Left lung (tissue), 10 donors: ENCODE measurements around the gene SEC24D. TPM values are rescaled to one million over a fixed set of nuclear protein-coding genes. Genes with fewer than 3 reads are reported as not detected.
"Not testable (repeated sequence)": the region's sequence is repeated elsewhere in the genome, so short reads cannot be mapped to it uniquely, and the experiment has no call there.

Experiments
- ATAC-seq: fragments of 200-7000 bp; cut with Tn5 transposase; one replicate; pipeline ENCODE4 v1.9.1; 2020; ENCODE audit warnings: moderate library complexity
- DNase-seq, 4 donors: peaks; one replicate each; pipeline ENCODE4 v3.0.0-alpha.2; 2013 to 2020
- H3K27ac ChIP-seq, 2 donors: fragments of 200-600 bp; sonication (generic) in 1 of 2; one replicate each; pipeline versions ENCODE4 v1.5.0 to v1.8.0; 2020 to 2021
- H3K27me3 ChIP-seq, 2 donors: fragments of 200-600 bp; sonication (generic) in 1 of 2; one replicate each; pipeline versions ENCODE4 v1.5.0 to v1.8.0; 2020 to 2021
- H3K36me3 ChIP-seq, 2 donors: fragments of 200-600 bp; sonication (generic) in 1 of 2; one replicate each; pipeline versions ENCODE4 v1.5.0 to v1.8.0; 2020 to 2021
- H3K4me1 ChIP-seq, 2 donors: fragments of 200-600 bp; one replicate each; pipeline ENCODE4 v1.8.0; 2021
- H3K4me3 ChIP-seq, 2 donors: fragments of 200-600 bp; sonication (generic) in 1 of 2; one replicate each; pipeline versions ENCODE4 v1.5.0 to v1.8.0; 2020 to 2021; ENCODE audit warnings: mild to moderate bottlenecking in 1 of 2
- H3K9me3 ChIP-seq, 2 donors: fragments of 200-600 bp; sonication (generic) in 1 of 2; one replicate each; pipeline versions ENCODE4 v1.5.0 to v1.8.0; 2020 to 2021
- intact Hi-C, 2 donors: fragments of 100-400 bp; cut with DNase I; formaldehyde crosslinking; loops; one replicate each; pipeline versions ENCODE4 v1.11.2 to v1.14.2; 2022
- polyA plus RNA-seq, 6 donors: library from polyadenylated mRNA; unstranded; fragments of 120-200 nt; gene quantifications; one replicate each; pipeline ENCODE4 v1.2.1, GENCODE V29; 2013; ENCODE audit not compliant: insufficient read length in 6 of 6
- total RNA-seq, 2 donors: library from RNA; stranded (reverse); fragmentation: NEBNext Ultra II Directional; extraction: Animal tissue kit (Norgen Biotek cat#: 25700); gene quantifications; one replicate each; pipeline ENCODE4 v1.2.1, GENCODE V29; 2021
- TF ChIP-seq, protein P1 (sequence below), 2 donors: fragments of 200-600 bp; sonication (generic) in 1 of 2; IDR thresholded peaks; one replicate each; pipeline versions ENCODE4 v1.5.0 to v1.8.0; 2021; ENCODE audit warnings: antibody characterized with exemption in 2 of 2
- donor health status: DM: no; HTN: yes; CAD: no.
- donor health status: DM: no; HTN: no; CAD: no.

Gene SEC24D
- total and polyA plus RNA-seq, 8 donors: 40.7 to 99.4 (median 50.4) TPM

GRCh38 chr4:118803253-118803652, 32.7 kb downstream of the SEC24D start:
- intact Hi-C loops: no loop called here
- no peaks in the 10 kb centered on the region for H3K27me3 ChIP-seq
- H3K4me3 ChIP-seq: no peak overlapping the region
- H3K27ac ChIP-seq: no peak overlapping the region
- H3K4me1 ChIP-seq: peaks cover 0 to 5% of the 10 kb centered on the region in 2 donors
- no peaks in the 10 kb centered on the region for H3K9me3 ChIP-seq
- H3K36me3 ChIP-seq: peaks cover 0 to 100% of the 10 kb centered on the region in 2 donors
- TF ChIP-seq, protein P1, sequence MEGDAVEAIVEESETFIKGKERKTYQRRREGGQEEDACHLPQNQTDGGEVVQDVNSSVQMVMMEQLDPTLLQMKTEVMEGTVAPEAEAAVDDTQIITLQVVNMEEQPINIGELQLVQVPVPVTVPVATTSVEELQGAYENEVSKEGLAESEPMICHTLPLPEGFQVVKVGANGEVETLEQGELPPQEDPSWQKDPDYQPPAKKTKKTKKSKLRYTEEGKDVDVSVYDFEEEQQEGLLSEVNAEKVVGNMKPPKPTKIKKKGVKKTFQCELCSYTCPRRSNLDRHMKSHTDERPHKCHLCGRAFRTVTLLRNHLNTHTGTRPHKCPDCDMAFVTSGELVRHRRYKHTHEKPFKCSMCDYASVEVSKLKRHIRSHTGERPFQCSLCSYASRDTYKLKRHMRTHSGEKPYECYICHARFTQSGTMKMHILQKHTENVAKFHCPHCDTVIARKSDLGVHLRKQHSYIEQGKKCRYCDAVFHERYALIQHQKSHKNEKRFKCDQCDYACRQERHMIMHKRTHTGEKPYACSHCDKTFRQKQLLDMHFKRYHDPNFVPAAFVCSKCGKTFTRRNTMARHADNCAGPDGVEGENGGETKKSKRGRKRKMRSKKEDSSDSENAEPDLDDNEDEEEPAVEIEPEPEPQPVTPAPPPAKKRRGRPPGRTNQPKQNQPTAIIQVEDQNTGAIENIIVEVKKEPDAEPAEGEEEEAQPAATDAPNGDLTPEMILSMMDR (IDR thresholded peaks at IDR 0.05): no peak
- DNase-seq (no peak), ATAC-seq (no peak)

DNA sequence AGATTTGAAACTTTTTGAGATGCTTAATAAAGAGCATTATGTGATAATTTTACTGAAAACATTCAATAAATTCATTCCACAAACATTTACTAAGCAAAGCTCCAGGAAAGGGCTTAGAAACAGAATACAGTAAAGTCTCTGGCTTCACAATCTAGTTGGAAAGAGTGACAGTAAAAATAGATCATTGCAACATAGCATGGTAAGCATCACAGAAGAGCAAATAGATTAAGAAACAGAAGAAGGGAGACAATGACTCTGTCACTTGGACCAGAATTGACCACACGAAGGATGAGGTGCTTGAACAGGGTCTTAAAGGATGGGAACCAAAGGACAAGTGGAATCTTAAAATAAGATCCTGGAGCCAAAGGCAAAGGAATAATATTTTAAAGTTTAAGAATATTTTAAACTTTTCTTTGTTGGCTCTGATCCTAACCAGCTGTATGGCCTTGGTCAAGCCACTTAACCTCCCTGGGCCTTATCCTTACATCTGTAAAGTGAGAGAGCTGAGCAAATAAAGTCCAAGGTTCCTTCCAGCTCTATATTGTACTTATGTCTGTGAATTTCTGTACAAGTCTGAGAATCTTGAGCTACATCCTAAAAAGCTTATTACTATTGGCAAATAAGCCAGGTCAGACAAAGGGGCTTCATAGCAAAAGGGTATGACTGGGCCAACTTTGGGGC, 33.9 kb downstream of the SEC24D start:
- DNase-seq: no peak

DNA sequence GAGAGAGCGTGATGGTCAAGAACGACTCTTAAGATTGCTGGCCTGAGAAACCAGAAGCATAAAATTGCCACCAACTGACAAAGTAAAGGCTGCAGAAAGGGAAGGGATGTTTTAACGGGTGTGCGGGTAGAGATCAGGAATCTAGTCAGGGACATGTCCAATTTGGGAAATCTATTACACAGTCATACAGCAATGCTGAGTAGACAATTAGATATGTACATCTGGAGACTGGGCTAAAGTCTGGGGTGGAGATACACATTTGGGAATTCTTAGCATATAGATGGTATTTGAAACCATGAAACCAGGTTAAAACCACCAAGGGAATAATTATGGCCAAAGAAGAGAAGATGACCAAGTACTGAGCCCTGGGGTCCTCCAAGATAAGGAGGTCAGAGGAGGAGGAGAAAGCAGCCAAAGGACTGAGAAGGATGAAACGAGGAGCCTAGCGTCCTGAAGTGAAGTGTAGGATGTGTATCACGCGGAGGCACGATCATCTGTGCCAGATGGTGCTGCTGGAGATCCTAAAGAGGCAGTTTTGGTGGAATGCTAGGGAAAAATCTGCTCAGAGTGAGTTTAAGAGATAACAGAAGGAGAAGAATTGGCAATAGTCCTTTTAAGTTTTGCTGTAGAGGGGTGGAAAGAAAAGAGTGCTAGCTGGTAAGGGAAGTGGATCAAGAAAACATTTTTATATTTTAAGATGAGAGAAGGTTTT, 36.5 kb downstream of the SEC24D start:
- no peak for ATAC-seq
- peaks cover 0 to 5% of the 10 kb centered on the region in 2 donors for H3K4me1 ChIP-seq
- no peaks in the 10 kb centered on the region for H3K9me3 ChIP-seq
- peaks cover 7 to 98% of the 10 kb centered on the region in 2 donors for H3K36me3 ChIP-seq
- no peaks in the 10 kb centered on the region for H3K27me3 ChIP-seq
- intact Hi-C loops: no loop called here
- TF ChIP-seq, protein P1 (IDR thresholded peaks at IDR 0.05): no peak
- no peak overlapping the region for H3K4me3 ChIP-seq
- no peak overlapping the region for H3K27ac ChIP-seq
- no peak for DNase-seq

More for the DNA sequence above, 33.9 kb downstream of the SEC24D start:
- Histone ChIP-seq H3K27ac (no peak overlapping the region), H3K4me3 (no peak overlapping the region), H3K4me1 (peaks cover 0 to 5% of the 10 kb centered on the region in 2 donors), H3K36me3 (peaks cover 0 to 100% of the 10 kb centered on the region in 2 donors), H3K27me3 (no peaks in the 10 kb centered on the region), H3K9me3 (no peaks in the 10 kb centered on the region)
- intact Hi-C loops: no loop called here
- TF ChIP-seq, protein P1 (IDR thresholded peaks at IDR 0.05): no peak
- no peak for ATAC-seq

DNA sequence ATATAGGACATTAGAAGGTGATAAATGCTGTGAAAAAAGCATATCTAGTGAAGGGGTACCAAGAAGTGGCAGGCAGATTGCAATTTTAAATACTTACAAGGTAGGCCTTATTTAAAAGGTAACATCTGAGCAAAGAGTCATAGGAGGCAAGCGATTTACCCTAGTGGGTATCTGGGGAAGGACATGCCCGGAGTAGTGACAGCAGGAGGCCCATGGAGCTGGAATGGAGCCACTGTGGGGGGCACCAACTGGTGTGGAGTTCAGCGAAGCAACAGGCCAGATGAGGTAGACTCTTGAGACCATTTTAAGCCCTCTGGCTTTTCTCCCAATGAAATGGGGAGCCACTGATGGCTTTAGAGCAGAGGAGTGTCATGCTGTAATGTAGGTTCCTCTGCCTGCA, 37.3 kb downstream of the SEC24D start:
- no peak for ATAC-seq
- TF ChIP-seq, protein P1 (IDR thresholded peaks at IDR 0.05): no peak
- Histone ChIP-seq H3K27me3 (no peaks in the 10 kb centered on the region), H3K36me3 (peaks cover 7 to 98% of the 10 kb centered on the region in 2 donors), H3K27ac (no peak overlapping the region), H3K4me3 (no peak overlapping the region), H3K9me3 (no peaks in the 10 kb centered on the region), H3K4me1 (peaks cover 0 to 5% of the 10 kb centered on the region in 2 donors)
- no peak for DNase-seq
- intact Hi-C loops: no loop called here

- Histone ChIP-seq H3K27ac (no peak overlapping the region), H3K9me3 (no peaks in the 10 kb centered on the region), H3K4me1 (peaks cover 0 to 4% of the 10 kb centered on the region in 2 donors), H3K27me3 (no peaks in the 10 kb centered on the region), H3K4me3 (no peak overlapping the region), H3K36me3 (peaks cover 7 to 95% of the 10 kb centered on the region in 2 donors)
- intact Hi-C loops: no loop called here
- TF ChIP-seq, protein P1 (IDR thresholded peaks at IDR 0.05): no peak
- ATAC-seq: no peak
- DNase-seq: no peak
Measured at GRCh38 chr4:118797558-118798142, 38.3 kb downstream of the SEC24D start.

DNA sequence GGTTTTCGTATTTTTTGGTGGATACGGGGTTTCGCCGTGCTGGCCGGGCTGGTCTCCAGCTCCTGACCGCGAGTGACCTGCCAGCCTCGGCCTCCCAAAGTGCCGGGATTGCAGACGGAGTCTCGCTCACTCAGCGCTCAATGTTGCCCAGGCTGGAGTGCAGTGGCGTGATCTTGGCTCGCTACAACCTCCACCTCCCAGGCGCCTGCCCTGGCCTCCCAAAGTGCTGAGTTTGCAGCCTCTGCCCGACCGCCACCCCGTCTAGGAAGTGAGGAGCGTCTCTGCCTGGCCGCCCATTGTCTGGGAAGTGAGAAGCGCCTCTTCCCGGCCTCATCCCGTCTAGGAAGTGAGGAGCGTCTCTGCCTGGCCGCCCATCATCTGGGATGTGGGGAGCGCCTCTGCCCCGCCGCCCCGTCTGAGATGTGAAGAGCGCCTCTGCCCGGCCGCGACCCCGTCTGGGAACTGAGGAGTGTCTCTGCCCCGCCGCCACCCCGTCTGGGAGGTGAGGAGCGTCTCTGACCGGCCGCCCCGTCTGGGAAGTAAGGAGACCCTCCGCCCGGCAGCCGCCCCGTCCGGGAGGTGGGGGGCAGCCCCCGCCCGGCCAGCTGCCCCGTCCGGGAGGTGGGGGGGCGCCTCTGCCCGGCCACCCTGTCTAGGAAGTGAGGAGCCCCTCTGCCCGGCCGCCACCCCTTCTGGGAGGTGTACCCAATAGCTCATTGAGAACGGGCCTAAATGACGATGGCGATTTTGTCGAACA, 44.1 kb downstream of the SEC24D start:
- H3K9me3 ChIP-seq, H3K4me1 ChIP-seq, H3K27me3 ChIP-seq, ATAC-seq, H3K27ac ChIP-seq, intact Hi-C loops, H3K4me3 ChIP-seq: not testable (repeated sequence)
- DNase-seq: peak in 1 of 4 donors; percentile 71
- peaks cover 7 to 89% of the 10 kb centered on the region in 2 donors for H3K36me3 ChIP-seq
